Ovary (tissue), 3 donors: ENCODE data around the gene IGFBP3.

Experiments
- CTCF ChIP-seq, 3 donors: fragments of 450-650 bp in 2 of 3; fragments of 200-600 bp in 1 of 3; IDR thresholded peaks; one replicate each; pipeline versions ENCODE4 v1.5.1 to v1.8.0; 2016 to 2022; ENCODE audit warnings: antibody characterized with exemption in 3 of 3, mild to moderate bottlenecking in 1 of 3
- POLR2A ChIP-seq: fragments of 450-650 bp; IDR thresholded peaks from one replicate; pipeline ENCODE4 v1.6.1; 2017; ENCODE audit warnings: antibody characterized with exemption, mild to moderate bottlenecking, moderate library complexity
- donor health status: DM: no; HTN: no; CAD: no.

- TF ChIP-seq CTCF (IDR thresholded peaks at IDR 0.05) (no peak), POLR2A (no peak)
Measured at GRCh38 chr7:45937862-45938261, 16.8 kb upstream of the IGFBP3 start.
